GM19351 (cell line): Measurements from ENCODE around the gene LAMA3.

Experiments
- ATAC-seq: cut with Tn5 transposase; IDR thresholded peaks from one replicate; pipeline ENCODE4 v1.9.1; 2021; ENCODE audit warnings: mild to moderate bottlenecking, moderate library complexity; ENCODE audit not compliant: unreplicated experiment

LAMA3 gene

DNA sequence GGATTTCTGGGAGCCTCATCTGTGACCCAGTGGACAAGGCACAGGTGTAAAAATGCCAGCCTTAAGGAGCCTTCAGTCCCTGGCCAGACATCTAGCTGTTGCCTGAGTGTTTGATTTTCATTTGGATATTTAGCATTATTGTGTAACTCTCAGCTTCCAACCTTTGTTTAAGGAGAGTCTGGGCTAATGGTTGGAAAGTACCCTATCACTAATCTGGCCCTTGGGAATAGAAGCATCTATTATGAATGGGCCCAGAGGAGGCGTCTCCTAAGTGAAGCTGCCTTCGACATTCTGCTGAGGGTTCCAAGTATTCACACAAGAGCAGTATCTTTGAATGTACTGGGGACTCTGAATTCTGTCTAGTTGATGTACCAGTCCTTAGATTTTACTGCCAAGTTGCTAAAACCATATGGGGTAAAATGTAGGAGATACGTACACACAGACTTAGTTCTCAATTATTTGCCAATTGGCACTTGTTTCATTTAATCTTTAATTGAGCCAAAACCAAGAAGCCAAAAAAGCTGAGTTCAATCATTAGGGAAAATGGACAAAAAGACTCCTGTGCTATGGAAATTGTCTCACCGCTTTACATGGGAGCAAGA is 19.3 kb upstream of the LAMA3 start:
- ATAC-seq = no peak

- ATAC-seq = no peak
Observed at GRCh38 chr18:23671564-23671963, 17.7 kb upstream of the LAMA3 start.

DNA sequence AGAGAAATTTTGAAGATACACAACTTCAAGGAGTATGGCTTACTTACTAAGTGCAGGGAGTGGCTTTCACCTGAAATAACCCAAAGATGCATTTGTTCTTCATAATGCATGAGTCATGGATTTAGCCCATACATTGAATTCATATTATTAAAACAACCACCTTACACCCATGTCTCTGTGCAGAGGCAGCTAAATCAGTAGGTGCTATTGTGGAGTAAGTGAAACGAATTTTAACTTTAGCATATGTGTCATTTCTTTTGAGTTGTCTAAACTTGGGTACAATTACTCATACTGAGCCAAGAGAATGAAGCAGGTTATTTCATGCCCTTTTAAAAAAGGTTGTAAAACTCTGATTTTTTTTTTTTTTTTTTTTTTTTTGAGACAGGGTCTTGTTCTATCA is 15.5 kb upstream of the LAMA3 start:
- peak; percentile 60 for ATAC-seq

GRCh38 chr18:23675236-23675635 is 14.0 kb upstream of the LAMA3 start:
- no peak for ATAC-seq

GRCh38 chr18:23675896-23676295 is 13.4 kb upstream of the LAMA3 start:
- no peak for ATAC-seq

GRCh38 chr18:23682045-23682444 is 7.2 kb upstream of the LAMA3 start:
- peak; percentile 27 for ATAC-seq

GRCh38 chr18:23682472-23682871 is 6.8 kb upstream of the LAMA3 start:
- ATAC-seq = peak; percentile 75

DNA sequence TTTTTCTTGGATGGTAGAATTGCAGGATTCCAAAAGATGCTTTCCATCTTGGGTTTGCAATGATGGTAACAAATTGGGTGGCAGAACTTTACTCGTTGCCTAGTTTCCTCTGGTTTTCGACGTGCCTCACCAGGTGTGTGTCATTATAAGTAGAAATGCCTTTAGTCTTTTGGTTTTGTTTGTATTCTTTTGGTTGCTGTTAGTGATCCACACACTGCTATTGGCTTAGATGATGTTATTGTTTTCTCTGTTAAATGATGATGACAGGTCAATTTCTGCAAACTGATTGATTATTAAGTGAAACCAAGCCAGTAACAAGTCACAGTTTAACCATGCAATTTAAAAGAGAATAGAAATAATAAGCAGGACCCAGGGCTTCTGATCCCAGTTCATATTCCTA is 6.1 kb upstream of the LAMA3 start:
- no peak for ATAC-seq

DNA sequence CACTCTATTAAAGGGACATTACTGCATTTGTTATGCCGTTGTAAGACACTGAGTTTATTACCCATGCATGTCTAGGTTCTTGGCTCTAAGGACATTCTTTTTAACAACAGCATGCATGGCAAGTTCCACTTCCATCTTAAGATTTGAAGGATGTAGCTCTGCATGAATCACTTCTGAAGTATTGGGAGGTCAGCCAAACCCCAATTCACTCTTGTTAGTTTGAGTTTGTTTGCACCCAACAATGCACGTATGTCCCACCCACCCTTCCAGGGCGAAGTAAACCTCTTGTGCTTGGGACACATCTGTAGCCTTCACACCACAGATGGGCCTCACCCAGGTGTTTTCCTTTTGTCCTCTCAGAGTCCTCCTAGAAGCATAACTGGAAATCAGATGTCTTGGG is 5.6 kb upstream of the LAMA3 start:
- ATAC-seq = no peak

GRCh38 chr18:23684515-23685197 is 4.6 kb upstream of the LAMA3 start:
- no peak for ATAC-seq

- ATAC-seq = no peak
Observed at GRCh38 chr18:23688528-23688927, 725 bp upstream of the LAMA3 start.

GRCh38 chr18:23689616-23690504 is 607 bp downstream of the LAMA3 start:
- ATAC-seq = no peak

- ATAC-seq = no peak
Observed at GRCh38 chr18:23690505-23691068, 1.3 kb downstream of the LAMA3 start.

- no peak for ATAC-seq
Observed at GRCh38 chr18:23693846-23694245, 4.6 kb downstream of the LAMA3 start.

DNA sequence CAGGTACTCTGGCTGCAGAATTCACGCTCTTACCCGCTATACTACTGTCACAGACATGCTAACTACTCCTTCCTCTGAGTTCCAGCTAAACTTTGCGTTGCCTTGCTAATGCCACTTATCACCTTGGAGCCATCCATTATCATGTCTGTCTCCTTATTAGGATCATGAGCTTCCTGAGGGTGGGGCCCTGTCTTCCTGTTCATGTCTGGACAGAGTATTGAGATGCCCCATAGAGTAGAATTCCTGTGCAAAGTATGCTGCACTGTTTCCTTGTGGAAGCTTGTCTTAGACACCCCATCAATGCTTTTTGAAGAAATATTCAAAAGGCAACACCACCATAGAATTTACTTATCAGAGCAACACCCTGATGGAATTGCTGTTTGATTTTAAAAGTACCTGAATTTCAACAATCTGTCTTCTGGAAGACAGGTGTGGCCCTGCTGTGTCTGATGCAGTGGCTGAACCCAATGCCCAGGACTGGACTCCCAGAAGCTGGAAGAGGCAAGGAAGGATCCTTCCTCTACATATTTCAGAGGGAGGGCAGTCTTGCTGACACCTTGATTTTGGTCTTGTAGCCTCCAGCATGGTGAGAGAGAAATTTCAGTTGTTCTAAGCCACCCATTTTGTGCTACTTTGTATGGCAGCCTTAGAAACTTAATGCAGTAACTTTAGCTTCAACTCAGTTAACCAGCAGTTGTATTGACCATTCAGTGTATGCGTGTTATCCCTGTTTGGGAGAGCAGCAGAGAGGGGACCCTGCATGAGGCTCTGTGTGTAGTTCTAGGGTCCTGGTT is 5.6 kb downstream of the LAMA3 start:
- ATAC-seq = no peak

GRCh38 chr18:23701017-23701416 is 11.8 kb downstream of the LAMA3 start:
- no peak for ATAC-seq

GRCh38 chr18:23701544-23702064 is 12.4 kb downstream of the LAMA3 start:
- ATAC-seq = no peak

- no peak for ATAC-seq
Observed at GRCh38 chr18:23702606-23703005, 13.4 kb downstream of the LAMA3 start.

DNA sequence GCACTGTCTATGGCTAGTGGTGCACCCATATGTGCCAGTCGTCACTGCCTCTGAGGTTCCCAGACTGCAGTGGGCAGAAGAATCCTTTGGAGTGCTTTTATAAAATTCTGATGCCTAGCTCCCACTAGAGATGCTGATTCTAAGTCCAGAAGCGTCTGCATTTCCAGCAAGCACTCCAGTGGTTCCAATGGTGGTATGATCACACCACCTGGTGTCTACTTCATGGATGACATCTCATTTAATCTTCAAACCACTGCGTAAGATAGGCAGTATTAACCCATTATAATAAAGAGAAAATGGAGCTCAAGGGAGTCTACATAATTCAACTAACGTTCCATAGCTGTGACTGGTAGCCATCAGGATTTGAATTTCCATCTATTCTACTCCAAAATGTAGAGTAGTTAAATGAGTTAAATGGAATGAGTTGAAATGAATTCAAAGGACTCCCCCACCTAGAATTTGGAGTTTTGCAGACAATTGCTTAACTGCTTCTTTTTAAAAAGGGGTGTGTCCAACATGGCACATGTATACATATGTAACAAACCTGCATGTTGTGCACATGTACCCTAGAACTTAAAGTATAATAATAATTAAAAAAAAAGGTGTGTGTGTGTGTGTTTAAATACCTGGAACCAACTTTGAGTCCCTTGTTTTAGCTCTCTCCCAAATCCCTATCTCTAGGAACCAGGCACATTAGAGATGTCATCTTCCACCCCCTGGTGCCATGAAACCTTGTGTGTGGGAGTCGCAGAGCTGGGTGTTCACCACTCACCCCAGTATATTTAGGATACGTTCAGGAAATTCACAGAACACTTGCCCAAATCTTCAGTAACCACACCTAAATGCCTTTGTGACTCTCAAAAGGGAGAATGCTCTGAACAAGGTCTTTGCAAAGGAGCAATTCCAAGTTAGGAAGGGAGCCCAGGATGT is 14.1 kb downstream of the LAMA3 start:
- ATAC-seq = no peak
